ENCODE measurements around the gene EXOSC10. TPM values are rescaled to one million over a fixed set of nuclear protein-coding genes. Genes with fewer than 3 reads are reported as not detected.

Gene EXOSC10
- total and polyA plus RNA-seq, 2 of the 13 experiments (the other 11 are each of a cell fraction or from before 2014, with no cell fraction given): 48.4 to 67.6 TPM

DNA sequence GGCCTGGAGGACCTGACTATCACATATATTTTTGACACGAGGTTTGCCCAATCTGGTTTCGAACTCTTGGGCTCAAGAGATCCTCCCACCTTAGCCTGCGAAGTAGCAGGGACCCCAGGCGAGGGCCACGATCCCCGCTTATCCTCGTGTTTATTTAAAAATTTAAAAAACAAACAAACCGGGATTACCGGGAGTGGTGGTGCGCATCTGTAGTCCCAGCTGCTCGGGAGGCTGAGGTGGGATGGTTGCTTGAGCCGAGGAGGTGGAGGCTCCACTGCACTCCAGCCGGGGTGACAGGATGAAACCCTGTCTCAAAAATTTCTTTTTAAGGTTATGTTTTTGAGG is 452 bp upstream of the EXOSC10 start (continued):
- 0 out of 2 replicates have a peak, but pooled peaks have one; percentile 27 for TF ChIP-seq ZNF646 (CRISPR knock-in tag; IDR thresholded peaks at IDR 0.05)
- TF ChIP-seq ZNF460 (CRISPR knock-in tag; IDR thresholded peaks at IDR 0.05; ENCODE audit: borderline replicate concordance): peak; percentile 41; the same call in 1 of the 2 replicates

DNA sequence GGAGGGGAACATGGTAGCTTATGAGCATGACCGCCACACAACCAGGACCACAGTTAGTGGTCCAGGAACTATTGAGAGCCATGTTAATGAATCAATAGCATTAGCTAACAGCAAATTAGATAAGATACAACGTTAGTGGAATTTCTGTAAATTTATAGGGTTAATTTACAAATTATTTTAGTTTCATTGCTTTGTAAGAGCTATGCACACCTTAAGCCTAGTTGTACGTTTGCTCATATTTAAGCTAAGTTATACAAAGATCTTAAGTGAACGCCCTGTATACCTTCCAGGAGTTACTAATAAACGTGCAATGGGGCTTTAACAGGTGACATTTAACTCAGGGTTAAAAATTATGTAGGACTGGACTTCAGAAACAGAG is 749 bp downstream of the EXOSC10 start:
- TF ChIP-seq ZNF703 (CRISPR knock-in tag; IDR thresholded peaks at IDR 0.05; ENCODE audit: borderline replicate concordance) (no peak), ATF7-NPFF (CRISPR knock-in tag; IDR thresholded peaks at IDR 0.05; ENCODE audit: low read depth) (no peak), ZNF800 (CRISPR knock-in tag; IDR thresholded peaks at IDR 0.05) (no peak), PHF8 (CRISPR knock-in tag; IDR thresholded peaks at IDR 0.05) (no peak), HMGA1 (CRISPR knock-in tag; conservative IDR thresholded peaks at IDR 0.05) (no peak), CBX2 (IDR thresholded peaks at IDR 0.05; ENCODE audit: low read depth, low read length) (no peak), CBX2 (CRISPR knock-in tag; IDR thresholded peaks at IDR 0.05; ENCODE audit: low read depth) (no peak), UBTF (CRISPR knock-in tag; IDR thresholded peaks at IDR 0.05) (no peak), PHF21A (CRISPR knock-in tag; IDR thresholded peaks at IDR 0.05) (0 out of 2 replicates have a peak, but pooled peaks have one; percentile 25)
- intact Hi-C loops (cut with micrococcal nuclease; ENCODE audit: unreplicated experiment): loop anchor here (1.0 to 5.0 kb wide), 2 partner anchors 39 to 62 kb away; partner anchors contain the start of gene SRM
- WGBS (ENCODE audit: low lambda C conversion rate): 15% methylated on average over 5 of the region's 5 CpGs
- Histone ChIP-seq H3K27ac (ENCODE audit: extremely low read length, insufficient read depth, low read length) (peak overlapping the region; percentile 85), H3K9me3 (ENCODE audit: low read length) (no peaks in the 10 kb centered on the region), H3K27me3 (ENCODE audit: control insufficient read depth in 1 of 2, insufficient read depth in 2 of 2, low read length in 2 of 2) (no peaks in the 10 kb centered on the region; a peak in 1 of 5 replicates), H2AFZ (ENCODE audit: low read length) (no peak overlapping the region), H3K36me3 (replicated peaks in 1 of 2; ENCODE audit: control insufficient read depth in 1 of 2, insufficient read depth in 2 of 2, low read length in 2 of 2) (peaks cover 6 to 28% of the 10 kb centered on the region in 2 experiments; a peak in 4 of 5 replicates), H3K79me2 (ENCODE audit: insufficient read depth, low read length) (peaks cover 17% of the 10 kb centered on the region), H3K4me2 (ENCODE audit: low read depth, low read length) (peak overlapping the region; percentile 94), H3K9ac (ENCODE audit: insufficient read depth, low read depth, low read length) (peak overlapping the region; percentile 95), H3K4me1 (ENCODE audit: insufficient read depth, low read length) (peaks cover 20% of the 10 kb centered on the region), H3K4me3 (replicated peaks in 1 of 3; ENCODE audit: insufficient read depth in 1 of 3, low read depth in 2 of 3, low read length in 3 of 3) (peak overlapping the region; percentile 94 to 98 (median 95)), H4K20me1 (ENCODE audit: insufficient read depth, low read length) (no peaks in the 10 kb centered on the region)
- ATAC-seq (no peak), DNase-seq (ENCODE audit: low spot score) (no peak), FAIRE-seq (no peak)
- in situ Hi-C loops (cut with HindIII; ENCODE audit: extremely low pct_ligation_motif_present, low pct_unique_long_range_greater_than_20kb): no loop called here
- TSS peak; percentile 73 for BruUV-seq (replicated peaks)
- POLR2A ChIA-PET: interaction anchor here (0.7 to 1.6 kb wide), 9 partner anchors 10 to 920 kb away, joined by 3 to 15 read pairs (median 4); partner anchors contain the start of genes MASP2, MIIP, SRM and TARDBP
- CTCF ChIA-PET (ENCODE audit: low intra/inter-chr PET ratio, low total read pairs): no interaction called here

All from HepG2 (cell line).